IPS-15b (cell line): ENCODE measurements around the gene ABCA12.
"Not testable (repeated sequence)": the region's sequence is repeated elsewhere in the genome, so short reads cannot be mapped to it uniquely, and the experiment has no call there.

Source experiments
- H3K27me3 ChIP-seq: one replicate; pipeline ENCODE4 v1.6.1; 2013; ENCODE audit warnings: low read length; ENCODE audit not compliant: control insufficient read depth, insufficient read depth
- H3K36me3 ChIP-seq: one replicate; pipeline ENCODE4 v1.6.1; 2013; ENCODE audit warnings: low read length; ENCODE audit not compliant: control insufficient read depth, insufficient read depth
- H3K4me1 ChIP-seq: one replicate; pipeline ENCODE4 v1.6.1; 2013; ENCODE audit warnings: mild to moderate bottlenecking, low read length; ENCODE audit not compliant: control insufficient read depth, insufficient read depth
- H3K4me3 ChIP-seq: one replicate; pipeline ENCODE4 v1.5.1; 2013; ENCODE audit warnings: low read depth, low read length
- H3K9ac ChIP-seq: one replicate; pipeline ENCODE4 v1.6.1; 2013; ENCODE audit warnings: low read depth, mild to moderate bottlenecking, low read length
- H3K9me3 ChIP-seq: one replicate; pipeline ENCODE4 v1.6.1; 2013; ENCODE audit warnings: mild to moderate bottlenecking, low read length; ENCODE audit not compliant: control insufficient read depth, insufficient read depth

Gene ABCA12

DNA sequence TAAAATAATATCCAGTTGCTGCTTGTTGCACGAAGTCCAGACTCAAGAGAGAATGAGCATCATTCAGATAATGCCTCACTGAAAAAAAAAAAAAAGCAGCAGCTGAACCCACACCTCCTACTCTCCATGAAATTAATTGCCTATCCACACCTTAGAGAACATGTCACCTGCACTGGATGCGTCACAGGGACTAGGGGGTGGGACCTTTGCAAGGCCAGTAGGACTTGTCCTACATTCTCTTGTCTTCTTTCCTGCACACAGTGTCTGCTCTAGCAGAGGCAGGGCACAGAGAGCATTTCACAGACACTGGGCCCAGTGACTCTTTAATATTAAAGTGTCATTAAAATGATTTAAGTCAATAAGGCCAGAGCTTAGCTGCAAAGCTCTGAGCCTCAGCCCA lies at the start of gene ABCA12:
TSS of gene ABCA12 (minus strand) at position 148 of the 400 bp plus-strand sequence. CDS start 418 bp downstream, outside the sequence.
- H3K4me1 ChIP-seq, result no peaks in the 10 kb centered on the region
- no peaks in the 10 kb centered on the region for H3K27me3 ChIP-seq
- H3K36me3 ChIP-seq, result no peaks in the 10 kb centered on the region
- H3K9ac ChIP-seq, result no peak within 1 kb of the TSS
- H3K4me3 ChIP-seq, result no peak within 1 kb of the TSS
- H3K9me3 ChIP-seq, result no peaks in the 10 kb centered on the region

DNA sequence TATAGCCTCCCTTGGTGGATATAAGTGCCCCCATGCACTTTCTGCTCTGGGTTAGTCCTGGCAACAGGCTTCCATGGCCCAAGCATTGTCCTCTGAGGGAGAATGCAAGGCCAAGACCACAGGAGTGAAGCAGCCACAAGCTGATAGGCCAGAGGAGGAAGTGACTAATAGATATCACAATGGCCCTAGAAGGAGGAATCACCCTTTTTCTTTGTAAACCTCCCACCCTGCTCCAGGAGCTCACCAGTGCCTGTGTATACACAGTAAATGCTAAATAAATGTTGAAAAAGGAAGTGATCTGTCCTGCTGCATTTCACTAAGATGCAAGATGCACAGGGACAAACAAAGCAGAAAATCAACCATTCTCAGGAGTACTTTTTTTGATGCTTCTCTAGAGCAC lies 49.7 kb upstream of the ABCA12 start:
- Histone ChIP-seq H3K9me3 (no peaks in the 10 kb centered on the region), H3K4me3 (no peak overlapping the region), H3K27me3 (no peaks in the 10 kb centered on the region), H3K36me3 (no peaks in the 10 kb centered on the region), H3K4me1 (no peaks in the 10 kb centered on the region), H3K9ac (no peak overlapping the region)

DNA sequence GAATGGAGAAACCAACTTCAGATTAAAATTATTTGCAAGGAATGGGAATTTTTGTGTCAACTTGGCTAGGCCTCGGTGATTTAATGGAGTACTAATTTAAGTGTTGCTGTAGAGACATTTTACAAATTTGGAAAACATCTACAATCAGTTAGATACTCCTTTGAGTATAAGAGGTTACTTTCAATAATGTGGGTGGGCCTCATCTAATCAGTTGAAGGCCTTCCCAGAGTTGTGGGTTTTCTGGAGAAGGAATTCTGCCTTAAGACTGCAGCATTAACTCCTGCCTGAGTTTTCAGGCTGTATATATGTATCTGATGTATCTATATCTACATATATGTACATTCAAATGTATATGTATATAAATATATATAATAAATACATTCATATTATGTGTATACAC lies 47.6 kb upstream of the ABCA12 start:
- Histone ChIP-seq H3K36me3 (no peaks in the 10 kb centered on the region), H3K9ac (no peak overlapping the region), H3K9me3 (no peaks in the 10 kb centered on the region), H3K27me3 (no peaks in the 10 kb centered on the region), H3K4me1 (no peaks in the 10 kb centered on the region), H3K4me3 (no peak overlapping the region)

GRCh38 chr2:215178121-215178520 lies 39.7 kb upstream of the ABCA12 start:
- no peaks in the 10 kb centered on the region for H3K4me1 ChIP-seq
- H3K36me3 ChIP-seq, result no peaks in the 10 kb centered on the region
- no peak overlapping the region for H3K4me3 ChIP-seq
- no peaks in the 10 kb centered on the region for H3K27me3 ChIP-seq
- H3K9ac ChIP-seq, result no peak overlapping the region
- no peaks in the 10 kb centered on the region for H3K9me3 ChIP-seq

- Histone ChIP-seq H3K4me1 (no peaks in the 10 kb centered on the region), H3K4me3 (no peak overlapping the region)
Observed at GRCh38 chr2:215171796-215172195, 33.4 kb upstream of the ABCA12 start.

GRCh38 chr2:215171151-215171550 lies 32.7 kb upstream of the ABCA12 start:
- no peaks in the 10 kb centered on the region for H3K9me3 ChIP-seq
- H3K36me3 ChIP-seq, result no peaks in the 10 kb centered on the region
- H3K4me1 ChIP-seq, result no peaks in the 10 kb centered on the region
- no peaks in the 10 kb centered on the region for H3K27me3 ChIP-seq
- no peak overlapping the region for H3K9ac ChIP-seq
- H3K4me3 ChIP-seq, result no peak overlapping the region

More at GRCh38 chr2:215171796-215172195, 33.4 kb upstream of the ABCA12 start:
- no peaks in the 10 kb centered on the region for H3K36me3 ChIP-seq
- H3K9ac ChIP-seq, result no peak overlapping the region
- no peaks in the 10 kb centered on the region for H3K9me3 ChIP-seq
- H3K27me3 ChIP-seq, result no peaks in the 10 kb centered on the region

- H3K36me3 ChIP-seq, H3K9ac ChIP-seq, H3K9me3 ChIP-seq, H3K4me3 ChIP-seq, H3K4me1 ChIP-seq, H3K27me3 ChIP-seq: not testable (repeated sequence)
Observed at GRCh38 chr2:215166505-215166904, 28.1 kb upstream of the ABCA12 start.

- H3K9ac ChIP-seq, H3K4me1 ChIP-seq, H3K9me3 ChIP-seq, H3K27me3 ChIP-seq, H3K36me3 ChIP-seq, H3K4me3 ChIP-seq: not testable (repeated sequence)
Observed at GRCh38 chr2:215163319-215163718, 24.9 kb upstream of the ABCA12 start.

DNA sequence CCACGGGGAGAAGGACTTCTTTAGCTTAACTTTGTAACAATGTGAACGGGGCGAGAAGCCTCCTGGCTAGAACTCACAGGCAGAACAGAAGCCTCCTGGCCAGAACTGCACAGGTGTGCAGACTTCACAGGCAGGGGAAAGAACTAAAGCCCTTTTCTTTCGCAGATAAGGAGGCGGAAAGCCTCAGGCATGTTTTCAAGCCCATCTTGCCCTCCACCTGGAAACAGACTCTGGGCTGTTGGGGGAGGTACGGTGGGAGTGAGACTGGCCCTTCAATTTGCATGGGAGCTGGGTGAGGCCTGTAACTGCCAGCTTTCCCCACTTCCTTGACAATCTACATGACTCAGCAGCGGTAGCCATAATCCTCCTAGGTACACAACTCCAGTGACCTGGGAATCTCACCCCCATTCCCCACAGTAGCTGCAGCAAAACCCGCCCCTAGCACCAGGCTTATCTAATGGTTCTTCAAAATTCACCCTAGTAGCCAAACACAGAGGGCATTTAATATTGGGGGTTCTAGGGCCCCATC lies 22.9 kb upstream of the ABCA12 start:
- no peaks in the 10 kb centered on the region for H3K4me1 ChIP-seq
- no peaks in the 10 kb centered on the region for H3K36me3 ChIP-seq
- no peaks in the 10 kb centered on the region for H3K27me3 ChIP-seq
- H3K9ac ChIP-seq, result no peak overlapping the region
- no peaks in the 10 kb centered on the region for H3K9me3 ChIP-seq
- H3K4me3 ChIP-seq, result no peak overlapping the region

- H3K36me3 ChIP-seq, result no peaks in the 10 kb centered on the region
- no peak overlapping the region for H3K4me3 ChIP-seq
- H3K27me3 ChIP-seq, result no peaks in the 10 kb centered on the region
- H3K4me1 ChIP-seq, result no peaks in the 10 kb centered on the region
- no peaks in the 10 kb centered on the region for H3K9me3 ChIP-seq
- no peak overlapping the region for H3K9ac ChIP-seq
Observed at GRCh38 chr2:215160081-215160480, 21.7 kb upstream of the ABCA12 start.

DNA sequence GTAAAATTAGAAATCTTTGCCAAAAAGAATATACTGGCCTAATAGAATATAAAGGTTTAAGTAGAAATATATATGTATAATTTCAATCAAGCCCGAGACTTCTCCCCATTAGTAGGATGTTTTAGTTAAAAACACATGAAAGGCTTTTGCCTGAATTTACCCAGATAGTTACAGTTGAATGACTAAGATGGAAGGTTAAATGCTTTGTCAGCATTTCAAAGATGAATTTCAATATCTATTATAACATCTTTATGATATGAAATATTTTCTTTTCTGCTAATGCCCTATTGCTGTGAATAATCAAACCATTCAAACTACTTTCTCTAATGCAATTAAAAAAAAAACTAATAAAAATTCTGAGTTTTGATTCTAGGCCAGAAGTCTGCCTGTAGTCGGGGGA lies 18.0 kb upstream of the ABCA12 start:
- Histone ChIP-seq H3K9me3 (no peaks in the 10 kb centered on the region), H3K4me1 (no peaks in the 10 kb centered on the region), H3K27me3 (no peaks in the 10 kb centered on the region), H3K4me3 (no peak overlapping the region), H3K9ac (no peak overlapping the region), H3K36me3 (no peaks in the 10 kb centered on the region)

GRCh38 chr2:215149894-215150293 lies 11.5 kb upstream of the ABCA12 start:
- Histone ChIP-seq H3K9ac (no peak overlapping the region), H3K4me1 (no peaks in the 10 kb centered on the region), H3K9me3 (no peaks in the 10 kb centered on the region), H3K27me3 (no peaks in the 10 kb centered on the region), H3K36me3 (no peaks in the 10 kb centered on the region), H3K4me3 (no peak overlapping the region)
